Neural progenitor cell (in vitro differentiated cells): Measurements from ENCODE around the gene FGD3. TPM values are rescaled to one million over a fixed set of nuclear protein-coding genes. Genes with fewer than 3 reads are reported as not detected.

Source experiments
- DNase-seq: peaks from one replicate; pipeline ENCODE4 v3.0.0-alpha.2; 2016; ENCODE audit warnings: low spot score
- H2AFZ ChIP-seq: fragments of 200-600 bp; sonication (generic); replicated peaks from 2 replicates; pipeline ENCODE4 v1.6.1; 2016; ENCODE audit warnings: antibody characterized with exemption
- H3F3A ChIP-seq: fragments of 200-600 bp; sonication (generic); 2 replicates; pipeline ENCODE4 v1.6.1; 2016; ENCODE audit warnings: antibody characterized with exemption, low read depth
- H3K27ac ChIP-seq: fragments of 200-600 bp; sonication (generic); 2 replicates; pipeline ENCODE4 v1.5.1; 2016; ENCODE audit warnings: mild to moderate bottlenecking
- H3K27me3 ChIP-seq: fragments of 200-600 bp; sonication (generic); 2 replicates; pipeline ENCODE4 v1.6.1; 2016; ENCODE audit warnings: mild to moderate bottlenecking, moderate library complexity
- H3K36me3 ChIP-seq: fragments of 200-600 bp; sonication (generic); 2 replicates; pipeline ENCODE4 v1.5.1; 2016
- H3K4me1 ChIP-seq: fragments of 200-600 bp; sonication (generic); 2 replicates; pipeline ENCODE4 v1.6.1; 2016; ENCODE audit warnings: mixed run types
- H3K4me2 ChIP-seq: fragments of 200-600 bp; sonication (generic); 2 replicates; pipeline ENCODE4 v1.6.1; 2016
- H3K4me3 ChIP-seq: fragments of 200-600 bp; sonication (generic); 2 replicates; pipeline ENCODE4 v1.5.1; 2016
- H3K79me2 ChIP-seq: fragments of 200-600 bp; sonication (generic); 2 replicates; pipeline ENCODE4 v1.6.1; 2016; ENCODE audit warnings: low read depth
- H3K9ac ChIP-seq: fragments of 200-600 bp; sonication (generic); 2 replicates; pipeline ENCODE4 v1.6.1; 2016
- H3K9me3 ChIP-seq: fragments of 200-600 bp; sonication (generic); 2 replicates; pipeline ENCODE4 v1.5.1; 2016; ENCODE audit warnings: low read depth
- H4K20me1 ChIP-seq: fragments of 200-600 bp; sonication (generic); 2 replicates; pipeline ENCODE4 v1.6.1; 2016; ENCODE audit warnings: low read depth
- H3K27ac Mint-ChIP-seq: 3 replicates; pipeline ENCODE4 v1.8.0; 2021; ENCODE audit warnings: mixed read lengths
- H3K27me3 Mint-ChIP-seq: 2 replicates; pipeline ENCODE4 v1.8.0; 2022; ENCODE audit warnings: low read depth, mild to moderate bottlenecking, inconsistent platforms, moderate library complexity, mixed read lengths; ENCODE audit not compliant: insufficient read depth
- H3K36me3 Mint-ChIP-seq: 3 replicates; pipeline ENCODE4 v1.8.0; 2021; ENCODE audit warnings: mixed read lengths
- H3K4me1 Mint-ChIP-seq: 3 replicates; pipeline ENCODE4 v1.8.0; 2021; ENCODE audit warnings: mixed read lengths
- H3K4me3 Mint-ChIP-seq: 3 replicates; pipeline ENCODE4 v1.8.0; 2021; ENCODE audit warnings: mild to moderate bottlenecking, moderate library complexity, mixed read lengths
- H3K9me3 Mint-ChIP-seq: 3 replicates; pipeline ENCODE4 v1.8.0; 2020; ENCODE audit warnings: mixed read lengths
- EZH2 ChIP-seq: fragments of 200-600 bp; sonication (generic); IDR thresholded peaks from 2 replicates; pipeline ENCODE4 v1.6.1; 2017; ENCODE audit warnings: antibody characterized with exemption, mild to moderate bottlenecking, moderate library complexity
- EZH2phosphoT487 ChIP-seq: fragments of 200-600 bp; sonication (generic); IDR thresholded peaks from 2 replicates; pipeline ENCODE4 v1.6.1; 2017; ENCODE audit warnings: antibody characterized with exemption
- total RNA-seq: library from RNA; depleted of rRNA; stranded (reverse); fragments of >200 nt; gene quantifications from 2 replicates; pipeline ENCODE4 v1.2.3, GENCODE V29; 2015; ENCODE audit warnings: low replicate concordance
- TF ChIP-seq, protein P1 (sequence below): fragments of 200-600 bp; sonication (generic); IDR thresholded peaks from 2 replicates; pipeline ENCODE4 v1.5.1; 2017; ENCODE audit warnings: antibody characterized with exemption, mild to moderate bottlenecking

The FGD3 gene
- total RNA-seq, 1 donor from 2014 or later: 0.56 TPM

DNA sequence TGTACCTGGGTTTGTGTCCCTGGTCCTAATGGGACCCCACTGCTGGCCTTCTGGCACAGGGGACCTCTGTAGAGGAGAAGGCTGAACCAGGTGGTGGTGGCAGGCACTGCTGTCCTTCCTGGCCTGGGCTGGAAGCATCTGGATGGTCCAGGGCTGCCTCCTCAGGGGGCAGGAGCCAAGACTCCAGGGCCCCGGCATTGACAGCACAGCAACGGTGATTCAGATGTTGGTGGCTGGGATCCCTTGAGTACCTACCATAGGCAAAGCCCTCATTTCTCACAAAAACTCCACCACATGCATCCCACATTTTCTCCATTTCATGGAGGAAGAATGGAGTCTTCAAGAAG, 15.0 kb downstream of the FGD3 start:
- no peak overlapping the region for H3K4me3 ChIP-seq
- H3K27me3 ChIP-seq: no peaks in the 10 kb centered on the region
- peaks cover 4% of the 10 kb centered on the region for H3K4me1 ChIP-seq
- Mint-ChIP-seq H3K4me1 (peaks cover 10% of the 10 kb centered on the region), H3K36me3 (no peaks in the 10 kb centered on the region), H3K4me3 (no peak overlapping the region), H3K27ac (no peak overlapping the region), H3K9me3 (peaks cover 7% of the 10 kb centered on the region), H3K27me3 (peaks cover 6% of the 10 kb centered on the region)
- H3K79me2 ChIP-seq: no peaks in the 10 kb centered on the region
- H3K27ac ChIP-seq: no peak overlapping the region
- H3K9me3 ChIP-seq: no peaks in the 10 kb centered on the region
- no peaks in the 10 kb centered on the region for H3K36me3 ChIP-seq
- DNase-seq: no peak
- H3K4me2 ChIP-seq: no peak overlapping the region
- H3K9ac ChIP-seq: no peak overlapping the region
- no peaks in the 10 kb centered on the region for H4K20me1 ChIP-seq
- no peaks in the 10 kb centered on the region for H3F3A ChIP-seq
- no peak for TF ChIP-seq EZH2phosphoT487
- TF ChIP-seq, protein P1, sequence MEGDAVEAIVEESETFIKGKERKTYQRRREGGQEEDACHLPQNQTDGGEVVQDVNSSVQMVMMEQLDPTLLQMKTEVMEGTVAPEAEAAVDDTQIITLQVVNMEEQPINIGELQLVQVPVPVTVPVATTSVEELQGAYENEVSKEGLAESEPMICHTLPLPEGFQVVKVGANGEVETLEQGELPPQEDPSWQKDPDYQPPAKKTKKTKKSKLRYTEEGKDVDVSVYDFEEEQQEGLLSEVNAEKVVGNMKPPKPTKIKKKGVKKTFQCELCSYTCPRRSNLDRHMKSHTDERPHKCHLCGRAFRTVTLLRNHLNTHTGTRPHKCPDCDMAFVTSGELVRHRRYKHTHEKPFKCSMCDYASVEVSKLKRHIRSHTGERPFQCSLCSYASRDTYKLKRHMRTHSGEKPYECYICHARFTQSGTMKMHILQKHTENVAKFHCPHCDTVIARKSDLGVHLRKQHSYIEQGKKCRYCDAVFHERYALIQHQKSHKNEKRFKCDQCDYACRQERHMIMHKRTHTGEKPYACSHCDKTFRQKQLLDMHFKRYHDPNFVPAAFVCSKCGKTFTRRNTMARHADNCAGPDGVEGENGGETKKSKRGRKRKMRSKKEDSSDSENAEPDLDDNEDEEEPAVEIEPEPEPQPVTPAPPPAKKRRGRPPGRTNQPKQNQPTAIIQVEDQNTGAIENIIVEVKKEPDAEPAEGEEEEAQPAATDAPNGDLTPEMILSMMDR: no peak
- no peak for TF ChIP-seq EZH2
- H2AFZ ChIP-seq: no peak overlapping the region

DNA sequence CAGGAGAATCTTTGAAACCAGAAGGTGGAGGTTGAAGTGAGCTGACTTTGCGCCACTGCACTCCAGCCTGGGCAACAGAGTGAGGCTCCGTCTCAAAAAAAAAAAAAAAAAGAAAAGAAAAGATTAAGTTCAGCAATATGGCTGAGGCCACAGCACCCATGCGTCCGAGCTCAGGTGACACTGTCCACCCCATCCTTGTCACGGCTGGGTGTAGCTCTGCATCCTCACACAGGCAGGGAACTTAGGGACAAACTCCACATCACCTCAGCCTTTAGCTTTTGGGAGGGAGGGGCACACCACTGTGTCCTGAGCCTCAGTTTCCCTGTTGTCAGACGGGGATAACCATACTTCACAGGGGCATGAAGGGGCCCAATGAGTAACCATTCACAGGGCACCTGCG, 15.5 kb downstream of the FGD3 start:
- Mint-ChIP-seq H3K4me3 (no peak overlapping the region), H3K9me3 (peaks cover 7% of the 10 kb centered on the region), H3K4me1 (peaks cover 10% of the 10 kb centered on the region), H3K36me3 (no peaks in the 10 kb centered on the region), H3K27ac (no peak overlapping the region), H3K27me3 (peaks cover 6% of the 10 kb centered on the region)
- H3K4me2 ChIP-seq: no peak overlapping the region
- H3K27me3 ChIP-seq: no peaks in the 10 kb centered on the region
- no peak overlapping the region for H3K9ac ChIP-seq
- no peaks in the 10 kb centered on the region for H3K79me2 ChIP-seq
- H3K9me3 ChIP-seq: no peaks in the 10 kb centered on the region
- no peak overlapping the region for H3K4me3 ChIP-seq
- no peak overlapping the region for H3K27ac ChIP-seq
- no peak for DNase-seq
- no peaks in the 10 kb centered on the region for H3K36me3 ChIP-seq
- no peaks in the 10 kb centered on the region for H4K20me1 ChIP-seq
- H2AFZ ChIP-seq: no peak overlapping the region
- H3K4me1 ChIP-seq: peaks cover 4% of the 10 kb centered on the region
- no peaks in the 10 kb centered on the region for H3F3A ChIP-seq
- TF ChIP-seq EZH2 (no peak), EZH2phosphoT487 (no peak)
- TF ChIP-seq, protein P1: no peak

DNA sequence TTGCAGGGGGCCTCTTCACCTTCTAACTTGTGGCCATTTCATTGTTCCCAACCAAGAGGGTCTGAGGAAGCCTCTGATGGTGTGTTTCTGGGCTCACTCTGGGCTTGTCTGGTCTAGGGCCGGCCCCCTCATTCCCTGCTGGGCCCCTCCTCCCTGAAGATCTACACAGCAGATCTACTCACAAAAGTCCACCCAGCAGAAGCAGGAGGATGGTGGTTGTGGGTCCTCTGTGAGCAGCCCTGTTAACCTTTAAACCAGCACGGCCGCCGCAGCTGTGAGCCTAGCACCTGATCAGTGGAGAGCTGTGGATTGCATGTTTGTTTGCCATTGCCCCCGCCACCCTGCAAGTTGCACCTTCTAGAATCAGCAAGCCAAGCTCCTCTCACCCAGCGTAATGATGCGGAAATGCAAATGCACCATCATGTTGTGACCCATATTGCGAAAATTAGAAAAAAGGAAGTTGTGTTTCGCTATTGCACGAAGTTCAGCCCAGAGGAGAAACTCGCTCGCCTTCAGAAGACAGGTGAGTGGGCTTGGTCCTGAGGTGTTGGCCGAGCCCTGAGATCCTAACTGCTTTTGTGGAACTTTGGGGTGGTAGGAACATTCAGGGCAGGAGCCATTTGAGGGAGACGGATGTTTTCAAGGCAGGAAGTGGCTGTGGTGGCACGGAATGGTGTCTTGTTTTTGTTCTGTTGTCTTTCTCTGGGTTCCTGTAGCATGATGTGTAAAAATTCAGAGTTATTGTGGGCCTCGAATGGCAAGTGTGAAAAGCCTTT, 16.7 kb downstream of the FGD3 start:
- Histone ChIP-seq H3K79me2 (no peaks in the 10 kb centered on the region), H3K27me3 (no peaks in the 10 kb centered on the region), H4K20me1 (no peaks in the 10 kb centered on the region), H3K4me3 (no peak overlapping the region), H3K27ac (no peak overlapping the region), H3K36me3 (no peaks in the 10 kb centered on the region), H2AFZ (peak overlapping the region; percentile 85), H3K4me1 (peaks cover 8% of the 10 kb centered on the region), H3K4me2 (no peak overlapping the region), H3F3A (peaks cover 4% of the 10 kb centered on the region), H3K9ac (no peak overlapping the region), H3K9me3 (no peaks in the 10 kb centered on the region)
- Mint-ChIP-seq H3K27ac (no peak overlapping the region), H3K4me3 (no peak overlapping the region), H3K4me1 (peaks cover 10% of the 10 kb centered on the region), H3K36me3 (no peaks in the 10 kb centered on the region), H3K27me3 (peaks cover 6% of the 10 kb centered on the region), H3K9me3 (peaks cover 7% of the 10 kb centered on the region)
- no peak for TF ChIP-seq EZH2phosphoT487
- TF ChIP-seq EZH2: no peak
- TF ChIP-seq, protein P1: no peak
- DNase-seq: no peak
